Mammary epithelial cell (primary cell): ENCODE measurements around the gene TP53BP2.

Experiments used
- EZH2 ChIP-seq: IDR thresholded peaks from 2 replicates; pipeline ENCODE4 v1.6.1; 2012; ENCODE audit warnings: low read length, inconsistent platforms, borderline replicate concordance
- TF ChIP-seq, protein P1 (sequence below), 2 donors: IDR thresholded peaks in 1 of 2; conservative IDR thresholded peaks in 1 of 2; 2 replicates each; pipeline ENCODE4 v1.5.1; 2011 to 2012; ENCODE audit warnings: inconsistent platforms in 2 of 2, low read length in 2 of 2, mild to moderate bottlenecking in 2 of 2, control low read depth in 1 of 2, low read depth in 1 of 2; ENCODE audit not compliant: insufficient read depth in 1 of 2; ENCODE audit errors: extremely low read depth in 1 of 2

DNA sequence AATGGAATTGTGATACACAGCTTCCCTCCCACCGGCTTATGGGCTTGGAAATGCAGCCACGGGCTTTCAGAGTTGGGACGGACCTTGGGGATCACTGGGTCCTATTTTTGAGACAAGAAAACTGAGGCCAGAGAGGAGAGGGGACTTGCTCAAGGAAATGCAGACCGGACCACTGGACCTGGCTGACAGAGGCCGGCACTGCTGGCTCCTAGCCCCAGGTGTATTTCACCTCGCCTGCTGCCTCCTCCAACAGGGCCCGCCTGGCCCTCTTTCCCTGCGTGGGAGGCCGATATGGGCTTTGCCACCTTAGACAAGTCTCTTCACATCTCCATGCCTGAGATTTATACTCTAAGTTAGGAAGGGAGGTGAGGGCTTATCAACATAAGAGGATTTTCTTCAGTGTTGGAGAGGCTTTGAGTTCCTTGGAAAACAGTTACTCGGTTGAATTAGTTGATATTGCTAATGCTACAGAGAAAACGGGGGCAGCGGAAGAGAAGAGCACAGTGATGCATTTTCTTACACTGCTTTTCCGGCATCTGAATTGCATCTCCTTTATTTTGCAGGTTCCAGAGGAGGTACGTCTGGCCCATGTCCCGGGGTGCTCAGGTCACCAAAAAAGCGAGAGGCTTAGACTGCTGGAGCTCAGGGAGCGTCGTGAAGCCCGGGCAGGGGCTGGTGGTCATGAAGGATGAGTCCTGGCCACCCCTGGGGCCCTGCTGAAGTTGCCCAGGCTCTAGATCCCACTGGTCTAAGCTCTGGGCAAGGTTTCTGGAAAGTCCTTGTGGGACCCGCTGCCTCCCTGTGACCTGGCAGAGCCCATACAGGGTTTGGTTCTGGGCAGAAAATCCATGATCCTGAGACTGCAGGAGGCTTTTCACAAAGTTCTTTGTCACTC, 88.7 kb downstream of the TP53BP2 start:
- TF ChIP-seq, protein P1, sequence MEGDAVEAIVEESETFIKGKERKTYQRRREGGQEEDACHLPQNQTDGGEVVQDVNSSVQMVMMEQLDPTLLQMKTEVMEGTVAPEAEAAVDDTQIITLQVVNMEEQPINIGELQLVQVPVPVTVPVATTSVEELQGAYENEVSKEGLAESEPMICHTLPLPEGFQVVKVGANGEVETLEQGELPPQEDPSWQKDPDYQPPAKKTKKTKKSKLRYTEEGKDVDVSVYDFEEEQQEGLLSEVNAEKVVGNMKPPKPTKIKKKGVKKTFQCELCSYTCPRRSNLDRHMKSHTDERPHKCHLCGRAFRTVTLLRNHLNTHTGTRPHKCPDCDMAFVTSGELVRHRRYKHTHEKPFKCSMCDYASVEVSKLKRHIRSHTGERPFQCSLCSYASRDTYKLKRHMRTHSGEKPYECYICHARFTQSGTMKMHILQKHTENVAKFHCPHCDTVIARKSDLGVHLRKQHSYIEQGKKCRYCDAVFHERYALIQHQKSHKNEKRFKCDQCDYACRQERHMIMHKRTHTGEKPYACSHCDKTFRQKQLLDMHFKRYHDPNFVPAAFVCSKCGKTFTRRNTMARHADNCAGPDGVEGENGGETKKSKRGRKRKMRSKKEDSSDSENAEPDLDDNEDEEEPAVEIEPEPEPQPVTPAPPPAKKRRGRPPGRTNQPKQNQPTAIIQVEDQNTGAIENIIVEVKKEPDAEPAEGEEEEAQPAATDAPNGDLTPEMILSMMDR (conservative IDR thresholded peaks at IDR 0.05 in 1 of 2, IDR thresholded peaks at IDR 0.05 in 1 of 2; ENCODE audit: extremely low read depth in 1 of 2, insufficient read depth in 1 of 2, low read depth in 1 of 2, low read length in 2 of 2), result no peak
- TF ChIP-seq EZH2, result no peak
